NCI-H187 treated with DMSO at 0.1 percent for 48 hours (cell line): Measurements from ENCODE around the gene ARL15.

Experiments used
- DNase-seq: peaks from one replicate; lab custom pipeline; 2025; lab: John Stamatoyannopoulos, UW

ARL15 gene

DNA sequence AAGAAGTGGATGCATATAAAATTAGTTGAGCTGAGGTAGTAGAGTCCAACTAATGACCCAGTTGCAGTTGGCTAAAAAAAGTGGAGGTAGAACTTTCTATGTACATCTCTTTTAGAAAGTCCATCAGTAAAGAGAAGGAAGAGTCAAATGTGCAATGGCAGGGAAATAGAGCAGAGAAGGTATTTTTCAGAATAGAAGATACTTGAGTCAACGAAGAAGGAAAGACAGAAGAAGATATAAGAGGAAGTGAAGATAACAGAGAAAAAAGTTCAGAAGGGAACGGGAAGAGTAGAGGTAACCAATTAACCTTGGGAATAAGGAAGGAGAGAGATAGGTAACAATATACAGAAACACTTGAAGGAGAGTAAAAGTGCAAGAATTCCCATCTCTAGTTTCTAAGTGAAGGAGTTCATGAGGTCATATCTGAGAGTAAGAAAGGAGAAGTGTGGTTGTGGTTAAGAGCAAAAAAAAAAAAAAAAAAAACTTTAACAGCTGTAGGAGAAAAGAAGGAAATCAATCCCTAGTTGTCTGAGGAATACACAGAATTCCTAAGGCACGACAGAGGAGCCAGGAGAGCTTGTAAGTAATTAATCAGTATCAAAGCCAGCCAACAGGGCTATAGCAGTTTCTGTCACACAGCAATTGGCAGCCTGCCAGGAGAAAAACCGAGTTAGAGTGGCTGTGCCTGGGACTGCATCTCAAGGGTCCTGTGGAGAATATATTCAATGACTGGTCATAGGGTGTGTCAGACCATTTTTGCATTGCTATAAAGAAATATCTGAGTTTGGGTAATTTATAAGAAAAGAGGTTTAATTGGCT, 61.0 kb downstream of the ARL15 start:
- DNase-seq = no peak

DNA sequence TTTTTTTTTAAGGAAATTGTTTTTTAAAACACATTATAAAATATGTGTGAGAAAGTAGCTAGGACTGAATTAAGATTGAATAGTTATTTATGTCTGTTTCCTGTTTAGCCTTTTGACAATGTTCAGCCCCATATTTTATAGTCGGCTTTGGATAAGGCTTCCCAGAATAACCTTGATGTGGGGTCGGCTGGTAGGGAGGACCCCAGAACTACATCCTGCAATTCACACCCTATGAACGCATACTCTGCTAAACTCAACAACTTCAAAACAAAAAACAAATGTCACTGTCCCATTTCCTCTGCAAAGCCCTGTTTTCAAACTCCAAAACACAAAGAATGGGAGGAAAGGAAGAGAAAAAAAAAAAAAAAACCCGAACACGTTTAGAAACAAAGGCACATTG, 63.1 kb downstream of the ARL15 start:
- no peak for DNase-seq

DNA sequence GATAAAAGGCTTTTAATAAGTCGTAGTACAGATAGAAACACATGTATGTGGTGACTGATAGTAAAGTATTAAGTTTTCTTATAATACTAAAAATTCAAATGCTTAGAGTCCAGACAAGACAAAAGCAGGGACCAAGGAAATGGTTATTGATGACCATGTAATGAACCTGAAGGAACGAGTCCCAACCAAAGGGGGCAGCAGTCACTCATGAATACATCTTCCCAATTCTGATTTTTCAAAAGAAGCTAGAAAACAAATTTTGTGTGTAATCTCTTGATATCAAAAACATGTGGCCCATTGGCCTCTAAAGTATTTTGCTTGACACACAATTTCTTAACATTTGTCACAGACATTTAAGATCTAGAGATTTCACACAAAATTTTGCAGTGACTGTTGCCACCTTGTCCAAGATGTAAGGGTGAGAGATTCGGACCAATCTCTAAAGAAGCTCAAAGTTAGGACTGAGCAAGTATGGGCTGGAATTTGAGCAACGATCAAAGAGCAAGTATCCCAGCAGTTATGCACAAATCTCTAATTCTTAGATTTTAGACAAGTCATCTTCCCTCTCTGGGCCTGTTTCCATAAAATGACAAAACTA, 66.8 kb downstream of the ARL15 start:
- DNase-seq = no peak

DNA sequence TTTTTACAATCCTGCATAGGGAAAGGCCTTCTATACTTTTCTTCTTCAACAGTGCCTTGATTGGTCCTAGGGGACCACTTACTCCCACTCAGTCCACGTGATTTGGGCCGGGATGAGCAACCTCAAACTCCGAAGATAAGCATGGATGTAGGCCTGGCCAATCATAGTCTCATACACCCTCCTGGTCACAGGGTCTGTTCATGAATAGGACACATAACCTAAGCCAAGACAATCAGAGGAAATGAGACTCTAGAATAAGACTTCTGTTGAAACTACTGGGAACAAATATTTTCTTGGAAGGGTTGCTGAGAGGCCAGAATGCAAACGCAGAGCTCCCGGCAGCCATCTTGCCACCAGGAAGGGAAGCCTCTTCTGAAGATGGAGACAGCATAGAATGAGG, 68.1 kb downstream of the ARL15 start:
- no peak for DNase-seq

DNA sequence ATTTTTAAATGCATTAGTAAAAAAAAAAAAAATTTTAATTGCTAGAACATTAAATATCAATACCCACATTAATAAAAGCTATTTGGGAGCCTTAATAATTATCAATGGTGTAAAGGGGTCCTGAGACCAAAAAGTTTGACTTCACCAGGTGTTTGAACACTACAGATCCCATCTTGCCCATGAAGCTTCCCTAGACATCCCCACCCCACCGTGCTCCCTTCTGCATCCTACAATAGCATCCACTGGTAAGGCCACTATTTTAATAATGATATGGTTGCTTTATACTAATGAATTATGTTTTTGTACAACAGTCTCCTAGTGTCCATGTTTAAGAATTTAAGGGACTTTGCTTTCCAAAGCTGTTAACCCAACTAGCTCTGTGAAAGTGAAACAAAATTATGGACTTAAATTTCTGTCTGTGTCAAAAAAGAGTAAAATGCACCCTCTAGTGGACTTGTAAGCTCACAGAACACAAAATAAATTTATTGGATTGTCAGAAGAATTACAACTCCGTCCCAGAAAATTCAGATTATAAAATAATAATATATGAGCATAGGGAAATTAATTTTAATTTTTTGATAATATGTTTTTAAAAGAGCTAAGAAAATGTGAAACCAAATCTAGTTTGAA, 76.0 kb downstream of the ARL15 start:
- no peak for DNase-seq

DNA sequence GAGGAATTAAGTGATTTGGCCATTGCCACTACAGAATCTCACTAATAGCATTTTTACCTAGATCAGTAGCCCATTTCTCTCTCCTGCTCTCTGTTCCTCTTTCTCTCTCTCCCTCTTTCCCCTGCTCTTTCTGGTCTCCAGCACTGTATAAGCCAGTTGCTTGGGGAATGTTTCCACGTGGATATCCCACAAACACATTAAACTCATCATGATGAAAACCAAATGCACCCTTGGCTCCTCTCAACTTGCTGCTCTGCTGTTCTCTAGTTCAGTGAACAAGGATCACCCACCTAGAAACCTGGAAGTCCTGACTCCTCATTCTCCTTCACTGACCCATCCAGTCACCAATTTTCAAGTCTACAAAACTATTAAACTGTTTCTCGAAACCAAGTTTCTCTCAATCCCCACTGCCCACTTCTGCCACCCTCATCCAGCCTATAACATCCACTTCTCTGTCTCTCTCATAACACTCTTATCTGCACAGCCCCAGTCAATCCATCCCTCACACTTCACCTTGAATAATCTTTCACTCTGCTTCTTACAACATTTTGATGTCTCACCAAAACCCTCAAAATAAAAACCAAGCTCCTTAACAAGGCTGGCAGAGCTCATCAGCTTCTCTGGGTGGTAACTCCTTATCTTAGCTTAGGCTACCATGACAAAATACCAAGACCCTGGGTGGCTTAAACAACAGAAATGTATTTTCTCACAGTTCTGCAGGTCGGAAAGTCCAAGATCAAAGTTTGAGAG, 79.3 kb downstream of the ARL15 start:
- DNase-seq = no peak

DNA sequence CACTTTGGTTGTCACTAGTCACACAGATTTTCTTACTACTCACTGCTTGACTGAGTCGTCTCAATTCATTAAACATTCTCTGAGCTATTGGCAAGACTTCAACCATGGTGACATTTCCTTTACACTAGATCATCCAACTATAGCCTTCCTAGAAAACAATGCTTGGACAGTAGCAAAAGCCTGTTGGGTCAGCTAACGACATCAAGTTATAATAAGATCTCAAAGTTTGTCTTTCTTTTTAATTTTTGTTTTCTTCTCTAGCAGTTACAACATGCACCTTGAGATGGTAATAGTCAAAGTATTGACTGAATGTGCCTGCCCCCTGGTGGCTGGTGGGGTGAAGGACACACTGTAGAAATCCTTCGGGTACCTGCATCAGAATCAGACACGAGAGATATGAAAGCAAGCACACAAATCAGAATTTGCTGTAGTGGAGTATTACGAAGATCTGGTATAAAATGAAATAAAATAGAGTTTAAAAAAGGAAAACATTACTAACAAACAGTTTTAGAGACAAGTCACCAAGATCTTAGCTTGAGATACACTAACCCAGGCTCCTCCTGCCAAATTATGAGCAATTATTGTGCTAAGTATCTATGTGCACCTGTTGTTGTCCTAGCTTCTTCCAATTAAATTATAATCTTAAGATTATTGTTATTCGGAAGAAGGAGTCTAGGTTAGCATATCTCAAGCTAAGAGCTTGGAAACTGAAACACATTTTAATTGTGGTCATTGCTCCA, 81.2 kb downstream of the ARL15 start:
- DNase-seq = no peak

DNA sequence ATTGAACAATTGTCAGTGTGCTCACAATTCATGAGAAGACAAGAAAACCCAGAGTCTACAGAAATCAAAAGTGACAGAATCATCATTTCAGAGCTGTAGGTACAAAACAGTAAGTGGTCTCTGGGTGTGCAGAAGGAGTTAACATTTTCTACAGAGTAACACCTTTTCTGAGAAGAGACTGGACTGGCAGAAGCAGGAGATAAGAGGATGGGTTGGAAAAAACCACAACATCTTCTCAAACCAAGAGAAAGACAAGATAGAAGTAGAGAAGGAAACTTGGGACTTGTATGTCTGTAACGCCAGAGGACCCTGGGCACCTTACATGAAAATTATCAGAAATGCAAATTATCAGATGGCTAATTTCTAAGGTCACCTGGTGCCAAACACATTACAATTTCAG, 82.6 kb downstream of the ARL15 start:
- no peak for DNase-seq

DNA sequence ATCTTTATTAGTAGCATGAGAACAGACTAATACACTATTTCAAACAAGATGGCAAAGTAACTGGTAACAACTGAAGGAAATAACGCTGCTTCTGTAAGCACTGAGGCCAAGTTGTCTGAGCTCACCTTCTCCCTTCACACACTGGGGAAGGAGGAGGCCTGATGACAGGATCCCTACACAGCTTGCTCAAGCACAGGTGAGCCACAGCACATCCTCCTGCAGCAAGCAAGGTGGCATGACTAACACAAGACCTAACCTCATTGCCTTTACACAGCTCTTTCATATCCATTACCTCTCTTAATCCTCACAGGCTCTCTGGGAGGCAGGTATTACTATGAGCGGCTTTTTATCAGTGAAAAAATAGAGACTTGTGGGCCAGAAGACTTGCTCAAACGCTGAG, 83.3 kb downstream of the ARL15 start:
- DNase-seq = no peak

DNA sequence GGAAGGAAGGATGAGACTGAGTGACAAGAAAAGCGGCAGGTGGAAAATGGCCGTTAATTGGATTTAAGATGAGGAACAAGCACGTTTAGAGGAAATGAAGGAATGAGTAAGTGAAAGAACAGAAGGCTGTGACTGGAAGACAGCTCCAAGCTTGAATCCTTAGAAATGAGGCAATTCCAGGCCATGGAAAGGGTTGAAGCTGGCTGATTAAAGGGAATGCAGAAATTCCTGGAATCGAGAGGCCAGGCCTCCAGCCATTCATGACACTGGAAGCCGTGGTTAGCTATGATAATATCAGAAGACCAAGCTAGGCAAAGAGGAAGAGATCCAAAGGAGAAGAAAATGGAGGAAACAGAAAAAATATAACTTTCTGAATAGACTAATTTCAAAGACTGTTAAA, 84.2 kb downstream of the ARL15 start:
- DNase-seq = no peak

DNA sequence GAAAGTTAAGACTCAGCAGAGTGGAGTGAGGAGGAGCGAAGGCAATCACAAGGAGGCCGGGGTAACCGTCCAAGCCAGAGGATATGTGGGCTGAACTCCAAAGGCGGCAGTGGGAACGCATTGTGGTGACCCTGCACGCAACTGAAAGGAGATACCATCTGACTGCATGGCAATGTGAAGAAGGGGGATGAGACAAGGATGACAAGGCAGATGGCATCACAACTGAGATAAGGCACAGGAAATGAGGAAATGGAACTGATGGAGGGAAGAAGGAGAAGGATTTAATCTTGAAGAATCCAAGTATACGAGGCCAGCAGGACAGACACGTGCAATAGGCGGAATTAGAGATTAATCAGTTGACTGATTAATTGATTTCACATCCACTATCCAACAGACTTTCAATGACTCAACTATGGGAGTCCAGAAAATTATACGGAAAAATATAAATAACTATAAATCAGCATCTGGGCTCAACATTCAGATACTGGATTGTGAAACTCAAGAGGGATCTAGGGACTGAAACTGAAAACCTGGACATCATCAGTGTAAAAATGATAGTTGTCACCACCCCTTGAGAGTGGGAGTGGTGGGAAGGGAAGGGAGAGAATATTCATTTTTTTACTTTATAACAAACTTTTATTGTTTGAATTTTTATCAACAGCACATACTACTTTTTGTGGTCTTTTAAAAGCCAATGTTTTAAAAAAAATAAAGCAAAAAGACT, 86.1 kb downstream of the ARL15 start:
- no peak for DNase-seq

DNA sequence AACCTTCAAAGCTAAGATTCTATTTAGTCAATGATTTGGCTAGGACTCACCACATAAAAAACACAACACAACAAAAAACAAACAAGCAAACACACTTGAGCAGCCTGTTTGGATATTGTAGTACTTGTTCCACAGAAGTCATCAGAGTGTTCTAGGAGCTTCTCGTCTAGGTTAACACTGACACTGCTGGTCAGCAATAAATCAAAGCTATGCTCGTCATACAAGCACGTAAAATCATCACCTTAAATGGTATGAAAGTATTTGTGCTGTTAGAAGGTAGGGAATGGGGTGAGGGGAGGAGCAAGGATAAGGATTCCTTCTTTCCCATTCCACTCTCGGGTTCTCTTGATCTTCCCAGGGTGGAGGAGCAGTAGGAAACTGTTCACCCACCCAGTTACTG, 88.0 kb downstream of the ARL15 start:
- no peak for DNase-seq

DNA sequence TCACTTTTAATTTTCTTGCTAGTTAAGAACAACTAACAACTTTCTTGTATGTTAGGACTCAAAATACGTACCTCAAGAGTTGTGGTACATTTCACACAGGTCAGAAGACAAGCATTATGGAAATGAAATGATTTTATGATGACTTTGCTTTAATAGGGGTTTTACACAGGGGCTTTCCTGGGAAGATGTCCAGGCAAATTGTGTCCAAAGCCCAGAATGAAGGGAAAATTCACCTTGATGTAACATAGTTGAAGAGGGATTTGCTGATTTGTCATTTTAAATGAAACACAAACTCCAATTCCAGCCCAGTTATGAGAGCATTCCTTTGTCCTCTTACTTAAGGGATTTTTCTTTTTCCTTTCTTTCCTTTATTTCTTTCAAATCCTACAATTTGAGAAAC, 89.2 kb downstream of the ARL15 start:
- DNase-seq = no peak

DNA sequence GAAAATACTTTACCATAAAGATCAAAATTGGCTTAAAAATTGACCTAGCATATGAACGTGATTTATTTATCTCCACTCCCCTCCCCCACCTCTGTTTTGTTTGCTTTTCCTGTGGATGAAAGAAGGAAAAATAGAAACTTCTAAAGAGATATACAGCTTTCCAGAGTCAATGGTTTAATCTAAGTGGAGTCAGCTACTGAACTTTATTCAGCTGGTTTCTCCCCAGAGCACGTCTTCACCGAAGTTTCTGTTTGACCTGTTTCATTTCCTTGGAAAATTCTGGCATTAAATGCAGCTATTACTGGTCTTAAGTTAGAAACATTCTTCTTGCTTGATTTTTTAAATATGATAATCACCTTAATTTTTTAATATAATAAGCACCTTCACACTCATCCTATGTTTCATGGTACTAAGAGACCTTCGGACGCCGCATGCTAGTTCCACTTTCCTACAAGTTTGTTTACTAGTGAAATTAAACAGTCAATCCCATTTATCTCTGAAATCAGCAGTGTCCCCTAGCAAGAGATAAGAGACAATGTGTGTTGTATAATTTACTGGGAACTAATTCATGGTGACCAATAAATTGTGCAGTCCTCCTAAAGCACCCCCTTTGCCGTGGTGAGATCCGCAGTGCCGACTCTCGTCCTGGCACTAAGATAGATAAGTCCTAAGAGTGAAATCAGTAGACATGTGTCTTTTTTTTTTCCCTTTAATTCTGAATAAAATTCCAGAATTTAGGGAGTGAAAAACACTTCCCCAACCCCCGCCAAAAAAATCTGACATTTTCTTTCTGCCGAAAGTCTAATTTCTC, 89.9 kb downstream of the ARL15 start:
- DNase-seq = no peak

DNA sequence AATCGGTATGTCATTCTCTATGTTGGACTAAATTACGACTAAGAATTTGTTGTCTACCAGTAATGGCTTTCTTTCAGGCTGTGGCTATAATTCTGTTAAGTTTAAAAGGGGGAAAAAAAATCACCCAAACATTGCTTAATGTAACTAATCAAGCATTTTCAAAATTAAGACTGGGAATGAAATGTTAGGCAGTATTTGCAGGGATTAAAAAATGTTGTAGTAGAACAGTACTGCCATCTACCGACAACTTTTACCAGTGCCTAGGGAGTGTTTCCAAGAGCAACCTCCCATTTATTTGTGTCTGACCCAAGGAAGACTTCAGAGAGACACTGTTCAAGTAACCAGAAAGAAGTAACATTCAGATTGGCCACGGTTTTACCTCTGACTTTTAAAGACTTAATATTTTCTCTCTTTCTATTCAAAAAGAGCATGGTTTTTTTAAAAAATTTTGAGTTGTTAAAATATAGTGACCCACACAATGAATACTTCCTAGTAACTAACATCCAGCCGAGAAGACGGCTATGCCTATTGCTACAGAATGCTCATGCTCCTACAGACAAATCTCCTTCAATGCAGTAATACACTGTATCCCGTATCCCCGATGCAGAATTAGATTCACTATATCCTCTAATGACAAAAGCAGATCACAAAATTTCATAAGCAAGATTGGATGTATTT, 92.4 kb downstream of the ARL15 start:
- peak; percentile 51 for DNase-seq

DNA sequence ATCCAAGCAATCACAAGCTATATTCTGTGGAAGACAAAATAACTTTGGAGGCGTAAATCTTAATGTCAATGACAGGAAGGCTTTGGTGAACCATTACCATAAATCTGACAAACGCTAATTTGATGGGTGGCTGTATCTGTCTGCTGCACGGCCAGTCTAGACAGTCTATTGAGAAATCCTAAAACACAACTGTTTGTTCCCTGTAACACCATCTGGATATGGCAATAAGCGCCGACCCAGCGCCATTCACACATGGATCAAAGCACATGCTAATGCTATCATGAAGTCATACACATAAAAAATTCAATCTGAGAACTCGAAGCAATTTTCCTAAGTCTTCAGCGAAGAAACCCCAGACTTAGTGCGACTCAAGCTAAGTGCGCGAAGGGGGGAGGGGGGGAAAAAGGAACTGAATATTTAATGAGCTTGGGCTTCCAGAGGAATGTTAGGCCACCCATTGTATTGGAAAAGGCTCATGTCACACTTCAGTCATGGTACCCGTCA, 95.1 kb downstream of the ARL15 start:
- DNase-seq = no peak

DNA sequence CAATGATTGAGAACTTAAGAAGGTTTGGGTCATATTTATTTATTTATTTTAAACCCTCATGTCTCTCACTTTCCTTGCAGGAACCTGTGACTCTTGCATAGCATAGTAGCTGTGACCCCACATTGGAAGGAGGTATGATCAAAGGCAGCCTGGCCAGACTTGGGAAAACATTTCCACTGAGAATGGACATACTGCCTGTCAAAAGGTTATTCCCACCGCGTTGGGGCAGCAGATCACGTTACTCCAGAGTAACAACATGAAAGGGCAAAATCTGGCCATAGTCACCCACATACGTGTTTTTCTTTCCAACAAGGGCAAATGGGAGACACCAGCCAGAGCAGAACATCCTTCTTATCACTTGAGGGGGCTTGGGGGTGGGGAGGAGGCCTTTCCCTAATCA, 95.7 kb downstream of the ARL15 start:
- no peak for DNase-seq

DNA sequence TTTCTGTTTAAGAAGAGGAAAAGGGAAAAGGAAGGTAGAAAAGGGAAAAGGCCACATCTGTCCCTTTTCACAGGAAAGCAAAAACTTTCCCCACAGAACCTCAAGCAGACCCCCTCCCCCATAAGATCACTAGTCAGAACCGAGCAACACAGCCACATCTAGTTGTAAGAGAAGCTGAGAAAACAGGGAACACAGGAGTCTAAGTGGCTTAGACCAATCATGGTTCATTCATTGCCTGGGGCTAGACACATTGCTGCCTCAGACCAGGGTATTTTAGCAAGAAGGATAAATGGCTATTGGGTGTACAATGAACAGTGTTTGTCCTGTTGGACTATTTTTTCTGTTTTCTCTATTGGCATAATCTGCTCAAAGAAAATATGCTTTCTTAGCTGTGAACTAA, 98.0 kb downstream of the ARL15 start:
- no peak for DNase-seq

DNA sequence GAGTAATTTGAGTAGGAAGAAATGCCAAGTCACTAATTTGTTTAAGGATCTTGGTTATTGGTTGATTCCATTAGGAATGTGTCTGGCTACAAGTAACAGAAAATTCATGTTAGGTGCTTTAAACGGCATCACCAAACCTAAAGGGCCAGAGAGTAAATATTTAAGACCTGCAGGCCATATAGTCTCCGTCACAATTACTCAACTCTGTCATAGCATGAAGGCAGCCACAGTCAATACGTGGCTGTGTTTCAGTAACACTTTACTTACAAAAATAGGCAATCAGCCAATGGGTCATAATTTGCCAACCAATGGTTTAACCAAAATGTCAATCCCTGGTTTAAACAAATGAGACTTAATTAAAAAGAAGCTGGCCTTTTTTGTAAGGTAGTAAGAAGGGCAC, 98.5 kb downstream of the ARL15 start:
- no peak for DNase-seq

DNA sequence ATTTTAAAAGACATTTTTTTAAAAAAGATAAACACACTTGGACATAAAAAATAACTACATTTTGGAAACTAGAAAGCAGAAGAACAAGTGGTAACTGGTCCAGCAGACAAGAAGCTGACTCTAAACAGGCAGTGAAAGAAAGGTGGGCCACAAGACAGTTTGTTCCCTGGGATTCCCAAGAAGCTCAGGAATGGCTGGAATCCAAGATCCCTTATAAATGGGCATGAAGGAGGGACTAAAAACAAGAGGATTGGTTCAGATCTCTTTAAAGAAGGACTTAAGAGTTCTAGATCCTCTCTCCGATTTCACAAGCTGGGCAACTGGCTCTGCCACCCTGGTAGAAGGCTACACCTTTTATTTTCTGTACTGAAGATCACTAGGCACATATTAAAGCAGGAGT, 102.8 kb downstream of the ARL15 start:
- no peak for DNase-seq
